H1 (cell line): Measurements from ENCODE around the gene SMCP. TPM values are rescaled to one million over a fixed set of nuclear protein-coding genes. Genes with fewer than 3 reads are reported as not detected.

Experiments
- CTCF ChIA-PET: fragments of 300-600 bp; sonication (Branson Sonifier 250); formaldehyde crosslinking; loops from one replicate; lab custom pipeline; 2021; ENCODE audit not compliant: partially characterized antibody; lab: Charles Lee
- POLR2A ChIA-PET: fragments of 300-600 bp; sonication (Branson Sonifier 250); formaldehyde crosslinking; loops from one replicate; lab custom pipeline; 2021; ENCODE audit warnings: inconsistent platforms; ENCODE audit not compliant: partially characterized antibody; lab: Charles Lee
- DNase-seq, 2 experiments: peaks; one replicate each; pipeline versions ENCODE4 v3.0.0 to v3.0.0-alpha.2; 2010 to 2022; ENCODE audit warnings: low spot score in 2 of 2, low read depth in 1 of 2, mixed read lengths in 1 of 2
- FAIRE-seq: peaks from 2 replicates; lab custom pipeline; 2011; peaks lifted over from hg19 to GRCh38; lab: Jason Lieb, UNC
- H2AFZ ChIP-seq: 2 replicates; pipeline ENCODE4 v1.8.1; 2012; ENCODE audit warnings: low read length, inconsistent platforms
- H2AK5ac ChIP-seq: 2 replicates; pipeline ENCODE4 v1.6.1; 2013; ENCODE audit warnings: low read depth, low read length
- H2BK120ac ChIP-seq: replicated peaks from 2 replicates; pipeline ENCODE3; 2013; ENCODE audit warnings: low read depth, low read length, inconsistent platforms
- H2BK12ac ChIP-seq: 2 replicates; pipeline ENCODE4 v1.6.1; 2013; ENCODE audit warnings: low read depth, low read length
- H2BK15ac ChIP-seq: 2 replicates; pipeline ENCODE4 v1.6.1; 2013; ENCODE audit warnings: low read length
- H2BK20ac ChIP-seq: 2 replicates; pipeline ENCODE4 v1.6.1; 2013; ENCODE audit warnings: low read length
- H2BK5ac ChIP-seq: 2 replicates; pipeline ENCODE4 v1.6.1; 2013; ENCODE audit warnings: low read depth, low read length
- H3K14ac ChIP-seq: 2 replicates; pipeline ENCODE4 v1.6.1; 2013; ENCODE audit warnings: inconsistent platforms; ENCODE audit not compliant: insufficient read length
- H3K18ac ChIP-seq: 2 replicates; pipeline ENCODE4 v1.6.1; 2013; ENCODE audit warnings: low read length; ENCODE audit errors: extremely low read depth
- H3K23ac ChIP-seq: 2 replicates; pipeline ENCODE4 v1.6.1; 2013; ENCODE audit warnings: inconsistent platforms; ENCODE audit not compliant: insufficient read length
- H3K23me2 ChIP-seq: 2 replicates; pipeline ENCODE4 v1.6.1; 2013; ENCODE audit warnings: low read depth, low read length
- H3K27ac ChIP-seq: 2 replicates; pipeline ENCODE4 v1.6.1; 2011; ENCODE audit warnings: low read depth, low read length, inconsistent platforms
- H3K27me3 ChIP-seq, 4 experiments: replicated peaks in 1 of 4; 1 replicate in 1 of 4; 2 replicates in 3 of 4; pipeline versions ENCODE4 v1.6.1 to v1.8.1; 2011 to 2013; ENCODE audit warnings: low read length in 3 of 4, mild to moderate bottlenecking in 3 of 4, inconsistent platforms in 2 of 4, mixed read lengths in 2 of 4, moderate library complexity in 1 of 4; ENCODE audit not compliant: control insufficient read depth in 3 of 4, insufficient read depth in 3 of 4; ENCODE audit errors: extremely low read depth in 1 of 4
- H3K36me3 ChIP-seq, 4 experiments: 2 replicates each; pipeline versions ENCODE4 v1.6.1 to v1.8.1; 2011 to 2013; ENCODE audit warnings: mild to moderate bottlenecking in 4 of 4, low read length in 3 of 4, moderate library complexity in 2 of 4, control low read depth in 1 of 4, inconsistent platforms in 1 of 4; ENCODE audit not compliant: insufficient read depth in 4 of 4, control insufficient read depth in 2 of 4
- H3K4ac ChIP-seq: replicated peaks from 2 replicates; pipeline ENCODE3; 2013; ENCODE audit warnings: low read length, low read depth, mixed read lengths, inconsistent platforms; ENCODE audit not compliant: insufficient read length
- H3K4me1 ChIP-seq, 4 experiments: replicated peaks in 1 of 4; 1 replicate in 1 of 4; 2 replicates in 3 of 4; pipeline versions ENCODE4 v1.6.1 to v1.8.1; 2011 to 2013; ENCODE audit warnings: low read length in 3 of 4, inconsistent platforms in 2 of 4, mixed read lengths in 1 of 4; ENCODE audit not compliant: insufficient read depth in 4 of 4, control insufficient read depth in 3 of 4
- H3K4me2 ChIP-seq, 2 experiments: 2 replicates each; pipeline versions ENCODE4 v1.6.1 to v1.8.1; 2011 to 2013; ENCODE audit warnings: low read depth in 2 of 2, low read length in 2 of 2, control low read depth in 1 of 2, inconsistent platforms in 1 of 2, mild to moderate bottlenecking in 1 of 2; ENCODE audit not compliant: insufficient read depth in 1 of 2
- H3K4me3 ChIP-seq, 4 experiments: fragments of 200-600, 300-600 bp in 1 of 4; sonication (generic), shearing (Covaris generic), sonication (Bioruptor Twin) in 1 of 4; 2 replicates each; pipeline versions ENCODE4 v1.5.1 to v1.8.1; 2011 to 2016; ENCODE audit warnings: low read length in 4 of 4, low read depth in 3 of 4, control low read depth in 2 of 4, inconsistent platforms in 2 of 4, mild to moderate bottlenecking in 2 of 4, mixed read lengths in 1 of 4, moderate library complexity in 1 of 4; ENCODE audit not compliant: insufficient read depth in 2 of 4; ENCODE audit errors: extremely low read depth in 1 of 4
- H3K56ac ChIP-seq: replicated peaks from 2 replicates; pipeline ENCODE3; 2013; ENCODE audit warnings: low read depth, mild to moderate bottlenecking, mixed read lengths, low read length, inconsistent platforms; ENCODE audit not compliant: insufficient read length
- H3K79me1 ChIP-seq: 2 replicates; pipeline ENCODE4 v1.6.1; 2013; ENCODE audit warnings: low read depth, low read length, control low read depth
- H3K79me2 ChIP-seq, 2 experiments: 2 replicates each; pipeline versions ENCODE4 v1.6.1 to v1.8.1; 2012 to 2013; ENCODE audit warnings: low read length in 2 of 2, mild to moderate bottlenecking in 2 of 2, inconsistent platforms in 1 of 2; ENCODE audit not compliant: insufficient read depth in 2 of 2, control insufficient read depth in 1 of 2
- H3K9ac ChIP-seq, 4 experiments: replicated peaks in 1 of 4; 1 replicate in 1 of 4; 2 replicates in 3 of 4; pipeline versions ENCODE4 v1.6.1 to v1.8.1; 2011 to 2013; ENCODE audit warnings: low read depth in 3 of 4, low read length in 3 of 4, control low read depth in 2 of 4, mild to moderate bottlenecking in 2 of 4, moderate library complexity in 2 of 4, inconsistent platforms in 1 of 4; ENCODE audit errors: extremely low read depth in 1 of 4
- H3K9me3 ChIP-seq, 2 experiments: 2 replicates each; pipeline versions ENCODE4 v1.6.1 to v1.8.1; 2012 to 2013; ENCODE audit warnings: mild to moderate bottlenecking in 2 of 2, moderate library complexity in 2 of 2, control low read depth in 1 of 2, inconsistent platforms in 1 of 2, low read depth in 1 of 2, low read length in 1 of 2, mixed read lengths in 1 of 2; ENCODE audit not compliant: insufficient read depth in 2 of 2
- H4K20me1 ChIP-seq, 2 experiments: replicated peaks in 1 of 2; 2 replicates each; pipeline versions ENCODE3 to v1.8.1; 2011 to 2013; ENCODE audit warnings: inconsistent platforms in 2 of 2, low read length in 2 of 2, mild to moderate bottlenecking in 1 of 2; ENCODE audit not compliant: insufficient read depth in 2 of 2, control insufficient read depth in 1 of 2
- H4K5ac ChIP-seq: 2 replicates; pipeline ENCODE4 v1.6.1; 2013; ENCODE audit warnings: low read length, low read depth, mixed read lengths, inconsistent platforms; ENCODE audit not compliant: insufficient read length
- H4K8ac ChIP-seq: 2 replicates; pipeline ENCODE4 v1.8.0; 2013; ENCODE audit warnings: mild to moderate bottlenecking, moderate library complexity, low read length, inconsistent platforms; ENCODE audit not compliant: insufficient read depth; ENCODE audit errors: extremely low read depth
- H4K91ac ChIP-seq: replicated peaks from 2 replicates; pipeline ENCODE3; 2013; ENCODE audit warnings: low read length, mixed read lengths, inconsistent platforms; ENCODE audit not compliant: insufficient read length
- CHD2 ChIP-seq: IDR thresholded peaks from 2 replicates; pipeline ENCODE4 v1.6.1; 2012; ENCODE audit warnings: low read length, improper control_type of control experiment
- CTBP2 ChIP-seq: IDR thresholded peaks from 2 replicates; pipeline ENCODE4 v1.7.0; 2011; ENCODE audit warnings: borderline replicate concordance, mild to moderate bottlenecking, moderate library complexity, mixed read lengths, low read length; ENCODE audit not compliant: insufficient read depth, insufficient read length
- E2F6 ChIP-seq: IDR thresholded peaks from 2 replicates; pipeline ENCODE4 v1.6.1; 2012; ENCODE audit warnings: inconsistent platforms
- JUND ChIP-seq: IDR thresholded peaks from 2 replicates; pipeline ENCODE4 v1.6.1; 2011; ENCODE audit warnings: mild to moderate bottlenecking, improper control_type of control experiment, low read length
- PHF8 ChIP-seq: fragments of 200-600 bp; sonication (generic); conservative IDR thresholded peaks from 2 replicates; pipeline ENCODE4 v1.7.1; 2012; ENCODE audit warnings: low read depth, mild to moderate bottlenecking, inconsistent platforms, low read length, moderate library complexity
- POLR2AphosphoS5 ChIP-seq: IDR thresholded peaks from 2 replicates; pipeline ENCODE4 v1.6.1; 2011; ENCODE audit warnings: low read depth, low read length
- RFX5 ChIP-seq: IDR thresholded peaks from 2 replicates; pipeline ENCODE4 v1.6.1; 2011; ENCODE audit warnings: low read depth, low read length, improper control_type of control experiment, borderline replicate concordance
- SRF ChIP-seq: IDR thresholded peaks from 2 replicates; pipeline ENCODE4 v1.6.1; 2011; ENCODE audit warnings: mild to moderate bottlenecking, low read depth, low read length, moderate library complexity
- TCF12 ChIP-seq: IDR thresholded peaks from 2 replicates; pipeline ENCODE4 v1.6.1; 2011; ENCODE audit warnings: low read depth, mild to moderate bottlenecking, low read length
- ZNF274 ChIP-seq: IDR thresholded peaks from 2 replicates; pipeline ENCODE4 v1.7.0; 2012; ENCODE audit warnings: low read length, borderline replicate concordance; ENCODE audit errors: extremely low read depth
- WGBS, 2 experiments: shearing (Covaris generic) in 1 of 2; methylation state at CpG; one replicate each; pipeline versions ENCODE4 v1.1.6 to v1.1.7; 2013 to 2015; ENCODE audit warnings: low lambda C conversion rate in 2 of 2, mixed read lengths in 2 of 2, inconsistent platforms in 1 of 2, low coverage in 1 of 2, missing lambda C conversion rate in 1 of 2; ENCODE audit not compliant: insufficient replicate concordance in 2 of 2, insufficient coverage in 1 of 2, insufficient read length in 1 of 2; ENCODE audit errors: extremely low coverage in 1 of 2, missing lambda C conversion rate in 1 of 2; 5-methylcytosine and 5-hydroxymethylcytosine counted together
- polyA plus RNA-seq, 7 experiments: library from polyadenylated mRNA; depleted of rRNA in 3 of 7; stranded (reverse) in 5 of 7; unstranded in 2 of 7; fragments of >200 nt in 5 of 7; fragments of 200-250 nt in 2 of 7; gene quantifications; 1 replicate in 5 of 7; 2 replicates in 1 of 7; 4 replicates in 1 of 7; pipeline versions ENCODE4 v1.2.1 to v1.2.3, GENCODE V29; 2011 to 2013; ENCODE audit warnings: missing spikeins in 2 of 7, mixed read lengths in 2 of 7
- total RNA-seq: library from RNA; stranded (reverse); fragmentation: NEBNext Ultra II Directional; extraction: Animal tissue kit (Norgen Biotek cat#: 25700); gene quantifications from 2 replicates; pipeline ENCODE4 v1.2.1, GENCODE V29; 2021

The SMCP gene
- total and polyA plus RNA-seq, 2 of the 8 experiments (the other 6 are each of a cell fraction or from before 2014, with no cell fraction given) = not detected

- Histone ChIP-seq H2BK12ac (no peak overlapping the region), H4K20me1 (no peaks in the 10 kb centered on the region), H4K91ac (no peak overlapping the region), H3K4me2 (no peak overlapping the region), H3K4ac (no peak overlapping the region), H3K18ac (no peak overlapping the region), H3K36me3 (peaks cover 0 to 5% (median 0%) of the 10 kb centered on the region in 4 experiments; a peak in 1 of 8 replicates), H2BK120ac (no peak overlapping the region), H4K8ac (no peak overlapping the region), H3K9ac (no peak overlapping the region), H3K79me2 (no peaks in the 10 kb centered on the region), H3K14ac (no peak overlapping the region), H3K4me1 (no peaks in the 10 kb centered on the region), H2AK5ac (no peak overlapping the region), H4K5ac (no peak overlapping the region), H2BK5ac (no peak overlapping the region), H2BK20ac (no peak overlapping the region), H3K9me3 (peaks cover 16 to 18% of the 10 kb centered on the region in 2 experiments), H3K56ac (no peak overlapping the region), H3K27ac (no peak overlapping the region), H3K23me2 (no peaks in the 10 kb centered on the region), H3K23ac (no peak overlapping the region), H2AFZ (no peak overlapping the region), H3K4me3 (no peak overlapping the region), H3K79me1 (no peaks in the 10 kb centered on the region), H3K27me3 (no peaks in the 10 kb centered on the region), H2BK15ac (no peak overlapping the region)
- WGBS, 2 experiments = 79% methylated on average over 2 of the region's 2 CpGs; no CpG with 5 or more reads in 1 of the 2 experiments
- FAIRE-seq (no peak), DNase-seq (no peak)
- ChIA-PET POLR2A (no interaction called here), CTCF (no interaction called here)
- TF ChIP-seq TCF12 (no peak), CHD2 (no peak), PHF8 (no peak), POLR2AphosphoS5 (no peak), CTBP2 (no peak), ZNF274 (no peak), JUND (no peak), E2F6 (no peak), SRF (no peak), RFX5 (no peak)
These were observed 46.1 kb downstream of the SMCP start for GRCh38 chr1:152924191-152924590.
